Neural progenitor cell (in vitro differentiated cells): ENCODE measurements around the gene HMGXB4. TPM values are rescaled to one million over a fixed set of nuclear protein-coding genes. Genes with fewer than 3 reads are reported as not detected.

ENCODE experiments used
- DNase-seq: peaks from one replicate; pipeline ENCODE4 v3.0.0-alpha.2; 2016; ENCODE audit warnings: low spot score
- H2AFZ ChIP-seq: fragments of 200-600 bp; sonication (generic); replicated peaks from 2 replicates; pipeline ENCODE4 v1.6.1; 2016; ENCODE audit warnings: antibody characterized with exemption
- H3F3A ChIP-seq: fragments of 200-600 bp; sonication (generic); 2 replicates; pipeline ENCODE4 v1.6.1; 2016; ENCODE audit warnings: antibody characterized with exemption, low read depth
- H3K27ac ChIP-seq: fragments of 200-600 bp; sonication (generic); 2 replicates; pipeline ENCODE4 v1.5.1; 2016; ENCODE audit warnings: mild to moderate bottlenecking
- H3K27me3 ChIP-seq: fragments of 200-600 bp; sonication (generic); 2 replicates; pipeline ENCODE4 v1.6.1; 2016; ENCODE audit warnings: mild to moderate bottlenecking, moderate library complexity
- H3K36me3 ChIP-seq: fragments of 200-600 bp; sonication (generic); 2 replicates; pipeline ENCODE4 v1.5.1; 2016
- H3K4me1 ChIP-seq: fragments of 200-600 bp; sonication (generic); 2 replicates; pipeline ENCODE4 v1.6.1; 2016; ENCODE audit warnings: mixed run types
- H3K4me2 ChIP-seq: fragments of 200-600 bp; sonication (generic); 2 replicates; pipeline ENCODE4 v1.6.1; 2016
- H3K4me3 ChIP-seq: fragments of 200-600 bp; sonication (generic); 2 replicates; pipeline ENCODE4 v1.5.1; 2016
- H3K79me2 ChIP-seq: fragments of 200-600 bp; sonication (generic); 2 replicates; pipeline ENCODE4 v1.6.1; 2016; ENCODE audit warnings: low read depth
- H3K9ac ChIP-seq: fragments of 200-600 bp; sonication (generic); 2 replicates; pipeline ENCODE4 v1.6.1; 2016
- H3K9me3 ChIP-seq: fragments of 200-600 bp; sonication (generic); 2 replicates; pipeline ENCODE4 v1.5.1; 2016; ENCODE audit warnings: low read depth
- H4K20me1 ChIP-seq: fragments of 200-600 bp; sonication (generic); 2 replicates; pipeline ENCODE4 v1.6.1; 2016; ENCODE audit warnings: low read depth
- H3K27ac Mint-ChIP-seq: 3 replicates; pipeline ENCODE4 v1.8.0; 2021; ENCODE audit warnings: mixed read lengths
- H3K27me3 Mint-ChIP-seq: 2 replicates; pipeline ENCODE4 v1.8.0; 2022; ENCODE audit warnings: low read depth, mild to moderate bottlenecking, inconsistent platforms, moderate library complexity, mixed read lengths; ENCODE audit not compliant: insufficient read depth
- H3K36me3 Mint-ChIP-seq: 3 replicates; pipeline ENCODE4 v1.8.0; 2021; ENCODE audit warnings: mixed read lengths
- H3K4me1 Mint-ChIP-seq: 3 replicates; pipeline ENCODE4 v1.8.0; 2021; ENCODE audit warnings: mixed read lengths
- H3K4me3 Mint-ChIP-seq: 3 replicates; pipeline ENCODE4 v1.8.0; 2021; ENCODE audit warnings: mild to moderate bottlenecking, moderate library complexity, mixed read lengths
- H3K9me3 Mint-ChIP-seq: 3 replicates; pipeline ENCODE4 v1.8.0; 2020; ENCODE audit warnings: mixed read lengths
- EZH2 ChIP-seq: fragments of 200-600 bp; sonication (generic); IDR thresholded peaks from 2 replicates; pipeline ENCODE4 v1.6.1; 2017; ENCODE audit warnings: antibody characterized with exemption, mild to moderate bottlenecking, moderate library complexity
- EZH2phosphoT487 ChIP-seq: fragments of 200-600 bp; sonication (generic); IDR thresholded peaks from 2 replicates; pipeline ENCODE4 v1.6.1; 2017; ENCODE audit warnings: antibody characterized with exemption
- total RNA-seq: library from RNA; depleted of rRNA; stranded (reverse); fragments of >200 nt; gene quantifications from 2 replicates; pipeline ENCODE4 v1.2.3, GENCODE V29; 2015; ENCODE audit warnings: low replicate concordance
- TF ChIP-seq, protein P1 (sequence below): fragments of 200-600 bp; sonication (generic); IDR thresholded peaks from 2 replicates; pipeline ENCODE4 v1.5.1; 2017; ENCODE audit warnings: antibody characterized with exemption, mild to moderate bottlenecking

Gene HMGXB4
- total RNA-seq, 1 donor from 2014 or later, result 55.9 TPM

DNA sequence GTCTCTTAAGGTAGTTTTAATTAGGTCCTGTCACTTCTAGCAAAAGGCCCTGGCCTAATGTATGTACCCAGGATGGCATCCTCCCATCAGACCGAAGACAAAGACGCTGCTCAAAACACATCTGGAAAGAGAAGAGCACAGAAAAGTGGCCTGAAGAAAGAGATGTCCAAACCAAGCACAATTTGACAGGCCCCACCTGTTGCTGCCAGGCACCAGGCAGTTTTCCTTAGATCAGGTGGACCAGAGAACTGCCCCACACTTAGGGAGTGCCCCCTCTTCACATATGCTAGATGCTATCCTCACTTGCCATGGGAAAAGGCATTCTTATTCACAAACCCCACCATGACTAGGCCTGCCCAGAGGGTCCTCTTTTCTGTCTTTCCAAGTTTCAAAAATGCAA, 3.3 kb upstream of the HMGXB4 start:
- H3K36me3 Mint-ChIP-seq, result peaks cover 9% of the 10 kb centered on the region
- no peak for DNase-seq
- no peak overlapping the region for H3K4me2 ChIP-seq

DNA sequence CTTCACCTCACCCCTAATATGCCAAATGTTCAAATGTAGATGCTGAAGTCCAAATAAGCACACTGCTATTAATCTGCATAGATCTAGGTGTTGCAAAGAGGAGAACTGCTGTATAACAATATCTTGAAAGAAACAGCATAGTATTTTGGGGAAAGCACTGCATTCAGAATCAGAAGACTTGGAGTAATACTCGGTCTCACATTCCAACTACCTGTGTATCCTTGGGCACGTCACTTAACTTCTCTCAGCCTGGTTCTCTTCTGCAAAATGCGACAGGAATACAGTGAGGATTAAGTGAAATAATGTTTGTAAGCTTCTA, 332 bp upstream of the HMGXB4 start:
- Histone ChIP-seq H3K27me3 (no peaks in the 10 kb centered on the region), H3K27ac (no peak overlapping the region), H3K79me2 (peaks cover 52% of the 10 kb centered on the region), H2AFZ (peak overlapping the region; percentile 85), H4K20me1 (peaks cover 26% of the 10 kb centered on the region), H3K4me3 (peak overlapping the region; percentile 88), H3K9ac (peak overlapping the region; percentile 99), H3K9me3 (no peaks in the 10 kb centered on the region), H3F3A (peaks cover 16% of the 10 kb centered on the region), H3K4me1 (peaks cover 11% of the 10 kb centered on the region), H3K4me2 (peak overlapping the region; percentile 87), H3K36me3 (peaks cover 6% of the 10 kb centered on the region)
- no peaks in the 10 kb centered on the region for H3K9me3 Mint-ChIP-seq
- peaks cover 16% of the 10 kb centered on the region for H3K4me1 Mint-ChIP-seq
- H3K4me3 Mint-ChIP-seq, result peak overlapping the region; percentile 94
- TF ChIP-seq EZH2phosphoT487, result no peak
- no peak for TF ChIP-seq EZH2
- TF ChIP-seq, protein P1, sequence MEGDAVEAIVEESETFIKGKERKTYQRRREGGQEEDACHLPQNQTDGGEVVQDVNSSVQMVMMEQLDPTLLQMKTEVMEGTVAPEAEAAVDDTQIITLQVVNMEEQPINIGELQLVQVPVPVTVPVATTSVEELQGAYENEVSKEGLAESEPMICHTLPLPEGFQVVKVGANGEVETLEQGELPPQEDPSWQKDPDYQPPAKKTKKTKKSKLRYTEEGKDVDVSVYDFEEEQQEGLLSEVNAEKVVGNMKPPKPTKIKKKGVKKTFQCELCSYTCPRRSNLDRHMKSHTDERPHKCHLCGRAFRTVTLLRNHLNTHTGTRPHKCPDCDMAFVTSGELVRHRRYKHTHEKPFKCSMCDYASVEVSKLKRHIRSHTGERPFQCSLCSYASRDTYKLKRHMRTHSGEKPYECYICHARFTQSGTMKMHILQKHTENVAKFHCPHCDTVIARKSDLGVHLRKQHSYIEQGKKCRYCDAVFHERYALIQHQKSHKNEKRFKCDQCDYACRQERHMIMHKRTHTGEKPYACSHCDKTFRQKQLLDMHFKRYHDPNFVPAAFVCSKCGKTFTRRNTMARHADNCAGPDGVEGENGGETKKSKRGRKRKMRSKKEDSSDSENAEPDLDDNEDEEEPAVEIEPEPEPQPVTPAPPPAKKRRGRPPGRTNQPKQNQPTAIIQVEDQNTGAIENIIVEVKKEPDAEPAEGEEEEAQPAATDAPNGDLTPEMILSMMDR, result no peak
- DNase-seq, result no peak
- peak overlapping the region; percentile 99 for H3K27ac Mint-ChIP-seq
- H3K27me3 Mint-ChIP-seq, result no peaks in the 10 kb centered on the region
- peaks cover 20% of the 10 kb centered on the region for H3K36me3 Mint-ChIP-seq

More for the DNA sequence above, 3.3 kb upstream of the HMGXB4 start:
- Histone ChIP-seq H2AFZ (no peak overlapping the region), H3K9me3 (no peaks in the 10 kb centered on the region), H3F3A (peaks cover 16% of the 10 kb centered on the region), H3K79me2 (peaks cover 22% of the 10 kb centered on the region), H4K20me1 (peaks cover 5% of the 10 kb centered on the region), H3K9ac (no peak overlapping the region), H3K36me3 (no peaks in the 10 kb centered on the region), H3K27ac (no peak overlapping the region), H3K4me3 (no peak overlapping the region), H3K27me3 (no peaks in the 10 kb centered on the region), H3K4me1 (peaks cover 5% of the 10 kb centered on the region)
- H3K27me3 Mint-ChIP-seq, result no peaks in the 10 kb centered on the region
- peaks cover 12% of the 10 kb centered on the region for H3K4me1 Mint-ChIP-seq
- TF ChIP-seq, protein P1, result no peak
- no peak for TF ChIP-seq EZH2
- TF ChIP-seq EZH2phosphoT487, result no peak
- H3K9me3 Mint-ChIP-seq, result no peaks in the 10 kb centered on the region
- no peak overlapping the region for H3K4me3 Mint-ChIP-seq
- H3K27ac Mint-ChIP-seq, result no peak overlapping the region

DNA sequence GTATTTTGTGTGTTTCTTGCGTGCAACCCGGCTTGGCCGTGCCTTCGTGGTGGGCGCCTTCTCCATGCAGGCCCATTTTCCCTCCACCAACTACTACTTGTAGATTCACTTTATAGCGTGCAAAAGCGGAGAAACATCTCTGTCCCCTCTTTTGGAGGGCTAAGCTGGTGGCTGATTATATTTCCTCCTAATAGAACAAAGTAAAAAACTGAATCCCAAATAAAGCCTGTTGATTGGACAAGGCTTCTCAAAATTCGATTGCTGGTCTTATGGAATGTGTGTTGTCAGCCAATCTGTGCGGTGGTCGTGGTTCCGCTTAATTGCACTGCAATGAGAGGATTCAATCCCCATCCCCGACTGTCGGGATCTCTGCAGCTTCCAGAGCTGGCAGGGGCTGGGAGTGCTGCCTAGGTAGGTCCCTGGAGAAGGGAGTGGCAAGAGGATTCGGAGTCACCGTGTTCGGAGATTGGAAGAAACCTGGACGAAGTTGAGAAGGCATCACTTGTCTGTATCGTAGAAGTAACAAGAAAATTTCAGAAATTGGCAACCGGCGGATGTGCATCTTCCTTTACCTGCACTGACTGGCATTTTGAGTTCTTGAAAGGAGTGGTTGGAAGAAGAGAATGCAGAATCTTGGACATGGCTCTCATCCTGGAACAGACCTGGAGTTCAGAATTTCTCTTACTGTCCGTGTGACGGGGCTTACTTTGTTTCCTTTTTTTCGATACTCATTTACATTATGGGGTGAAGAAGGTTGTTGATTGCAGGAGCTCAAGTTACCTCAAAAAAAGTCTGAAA, 1.1 kb downstream of the HMGXB4 start:
- H3K4me2 ChIP-seq, result peak overlapping the region; percentile 87
- peaks cover 16% of the 10 kb centered on the region for H3F3A ChIP-seq
- peak overlapping the region; percentile 96 for H3K27ac ChIP-seq
- peak overlapping the region; percentile 85 for H2AFZ ChIP-seq
- peaks cover 16% of the 10 kb centered on the region for H3K4me1 Mint-ChIP-seq
- peak overlapping the region; percentile 100 for H3K27ac Mint-ChIP-seq
- H3K27me3 Mint-ChIP-seq, result no peaks in the 10 kb centered on the region
- no peaks in the 10 kb centered on the region for H3K9me3 ChIP-seq
- H3K9me3 Mint-ChIP-seq, result no peaks in the 10 kb centered on the region
- H3K79me2 ChIP-seq, result peaks cover 55% of the 10 kb centered on the region
- H3K4me1 ChIP-seq, result peaks cover 11% of the 10 kb centered on the region
- H3K9ac ChIP-seq, result peak overlapping the region; percentile 99
- H4K20me1 ChIP-seq, result peaks cover 26% of the 10 kb centered on the region
- peak; percentile 85 for DNase-seq
- peaks cover 6% of the 10 kb centered on the region for H3K36me3 ChIP-seq
- TF ChIP-seq EZH2, result no peak
- no peak for TF ChIP-seq EZH2phosphoT487
- TF ChIP-seq, protein P1, result no peak
- peak overlapping the region; percentile 88 for H3K4me3 ChIP-seq
- H3K4me3 Mint-ChIP-seq, result peak overlapping the region; percentile 100
- no peaks in the 10 kb centered on the region for H3K27me3 ChIP-seq
- peaks cover 19% of the 10 kb centered on the region for H3K36me3 Mint-ChIP-seq
